ENCODE measurements around the gene SCAF4. TPM values are rescaled to one million over a fixed set of nuclear protein-coding genes. Genes with fewer than 3 reads are reported as not detected.

Gene SCAF4
- total and polyA plus RNA-seq, 10 of the 15 experiments (the other 5 are each of a cell fraction or from before 2014, with no cell fraction given), result 4.3 to 49.3 (median 16.0) TPM

- no peaks in the 10 kb centered on the region for H3K79me2 ChIP-seq (ENCODE audit: control insufficient read depth, insufficient read depth, low read length)
- 0% methylated on average over 3 of the region's 3 CpGs for WGBS (ENCODE audit: insufficient coverage, insufficient replicate concordance, low lambda C conversion rate, missing lambda C conversion rate)
- no peak for DNase-seq (ENCODE audit: low read depth, low spot score)
- FAIRE-seq, result no peak
- RAD21 ChIA-PET (ENCODE audit: unreplicated experiment), result no interaction called here
- no peak overlapping the region for H3K4me2 ChIP-seq (ENCODE audit: control insufficient read depth, insufficient read depth)
- no peaks in the 10 kb centered on the region for H3K9me3 ChIP-seq (replicated peaks; ENCODE audit: control insufficient read depth, insufficient read depth, low read length)
- H4K20me1 ChIP-seq (ENCODE audit: control insufficient read depth, insufficient read depth), result no peaks in the 10 kb centered on the region
- H3K4me3 ChIP-seq, result no peak overlapping the region
- no peaks in the 10 kb centered on the region for H3K36me3 ChIP-seq (ENCODE audit: control insufficient read depth in 2 of 2, insufficient read depth in 2 of 2, low read length in 1 of 2)
- H3K27me3 ChIP-seq (replicated peaks in 1 of 2; ENCODE audit: control insufficient read depth in 2 of 2, insufficient read depth in 2 of 2, low read length in 1 of 2), result no peaks in the 10 kb centered on the region
- no peak for ATAC-seq
- no peaks in the 10 kb centered on the region for H3K4me1 ChIP-seq (ENCODE audit: control insufficient read depth, insufficient read depth, low read length)
- SMC1A ChIA-PET (ENCODE audit: uncharacterized antibody, unreplicated experiment), result interaction anchor here (1.5 kb wide), 1 partner anchor 18 kb away, joined by 3 read pairs; no protein-coding TSS in a partner anchor
- BruUV-seq (replicated peaks), result no TSS peak
- no peak overlapping the region for H3K27ac ChIP-seq (ENCODE audit: control insufficient read depth, insufficient read depth)
- H3K9ac ChIP-seq (ENCODE audit: control insufficient read depth, insufficient read depth, low read length), result no peak overlapping the region
- CTCF ChIA-PET, result interaction anchor here (1.5 kb wide), 1 partner anchor 113 kb away, joined by 4 read pairs; no protein-coding TSS in a partner anchor
- H2AFZ ChIP-seq (ENCODE audit: control insufficient read depth, low read depth, low read length), result no peak overlapping the region
- POLR2A ChIA-PET, result no interaction called here
- in situ Hi-C loops (cut with MboI) (no loop called here), intact Hi-C loops (cut with micrococcal nuclease; ENCODE audit: unreplicated experiment) (no loop called here)
- TF ChIP-seq YY1 (IDR thresholded peaks at IDR 0.05; ENCODE audit: low read depth, low read length) (no peak), PBX3 (IDR thresholded peaks at IDR 0.05; ENCODE audit: insufficient replicate concordance, low read depth, low read length) (no peak), CUX1 (IDR thresholded peaks at IDR 0.05; ENCODE audit: insufficient replicate concordance, low read depth, low read length) (no peak), BCL3 (IDR thresholded peaks at IDR 0.05; ENCODE audit: borderline replicate concordance, insufficient read depth, low read depth, low read length, poor library complexity, severe bottlenecking) (no peak), TCF3 (IDR thresholded peaks at IDR 0.05; ENCODE audit: borderline replicate concordance, insufficient read depth, low read depth, low read length) (no peak), E2F8 (IDR thresholded peaks at IDR 0.05; ENCODE audit: low read depth, partially characterized antibody) (no peak), DPF2 (IDR thresholded peaks at IDR 0.05) (no peak), ZBTB4 (CRISPR knock-in tag; IDR thresholded peaks at IDR 0.05) (no peak), JUNB (IDR thresholded peaks at IDR 0.05) (no peak)
These were observed 109.5 kb downstream of the SCAF4 start for GRCh38 chr21:31622397-31622796.
